HepG2 (cell line): ENCODE data around the gene PLVAP. TPM values are rescaled to one million over a fixed set of nuclear protein-coding genes. Genes with fewer than 3 reads are reported as not detected.

Source experiments
- ATAC-seq: fragments of 200-7000 bp; cut with Tn5 transposase; 3 replicates; pipeline ENCODE4 v1.9.1; 2020; ENCODE audit warnings: mild to moderate bottlenecking, moderate library complexity
- BruUV-seq: library from RNA; stranded (reverse); fragments of 400-500 nt; replicated peaks from 2 replicates; lab custom pipeline; 2021; lab: Mats Ljungman, UMichigan
- CTCF ChIA-PET: fragments of 300-600 bp; formaldehyde crosslinking; extraction: SDS; loops from one replicate; lab custom pipeline; 2021; ENCODE audit warnings: low total read pairs, inconsistent platforms, low intra/inter-chr PET ratio; lab: Yijun Ruan, JAX
- POLR2A ChIA-PET: fragments of 350-600 bp; sonication (Branson Sonifier 250); formaldehyde crosslinking; loops from one replicate; lab custom pipeline; 2020; ENCODE audit warnings: antibody characterized with exemption, inconsistent platforms; lab: Yijun Ruan, JAX
- DNase-seq: peaks from one replicate; pipeline ENCODE4 v3.0.0-alpha.2; 2015; ENCODE audit warnings: low spot score
- FAIRE-seq: peaks from 3 replicates; lab custom pipeline; 2011; peaks lifted over from hg19 to GRCh38; lab: Jason Lieb, UNC
- H2AFZ ChIP-seq: one replicate; pipeline ENCODE4 v1.6.1; 2011; ENCODE audit warnings: low read length, inconsistent platforms
- H3K27ac ChIP-seq: fragments of 300-600 bp; 3 replicates; pipeline ENCODE4 v1.8.0; 2011; ENCODE audit warnings: mixed run types, mild to moderate bottlenecking, mixed read lengths, low read length, inconsistent platforms; ENCODE audit not compliant: insufficient read depth; ENCODE audit errors: extremely low read length
- H3K27me3 ChIP-seq, 2 experiments: fragments of 200-600 bp in 1 of 2; 2 replicates in 1 of 2; 3 replicates in 1 of 2; pipeline versions ENCODE4 v1.6.0 to v1.8.0; 2011; ENCODE audit warnings: low read length in 2 of 2, mild to moderate bottlenecking in 2 of 2, moderate library complexity in 2 of 2, inconsistent platforms in 1 of 2; ENCODE audit not compliant: insufficient read depth in 2 of 2, control insufficient read depth in 1 of 2
- H3K36me3 ChIP-seq, 2 experiments: fragments of 200-600 bp in 1 of 2; replicated peaks in 1 of 2; 2 replicates in 1 of 2; 3 replicates in 1 of 2; pipeline versions ENCODE4 v1.5.1 to v1.8.0; 2011; ENCODE audit warnings: low read length in 2 of 2, inconsistent platforms in 1 of 2; ENCODE audit not compliant: insufficient read depth in 2 of 2, control insufficient read depth in 1 of 2
- H3K4me1 ChIP-seq: 2 replicates; pipeline ENCODE4 v1.5.1; 2012; ENCODE audit warnings: low read length, inconsistent platforms; ENCODE audit not compliant: insufficient read depth
- H3K4me2 ChIP-seq: 2 replicates; pipeline ENCODE4 v1.6.0; 2011; ENCODE audit warnings: low read depth, low read length, inconsistent platforms
- H3K4me3 ChIP-seq, 3 experiments: fragments of 200-600 bp in 1 of 3; sonication (generic), shearing (Covaris generic) in 1 of 3; replicated peaks in 1 of 3; 2 replicates each; pipeline ENCODE4 v1.5.1; 2011 to 2016; ENCODE audit warnings: low read length in 3 of 3, inconsistent platforms in 2 of 3, low read depth in 2 of 3, mild to moderate bottlenecking in 2 of 3, control low read depth in 1 of 3, mixed read lengths in 1 of 3; ENCODE audit not compliant: insufficient read depth in 1 of 3
- H3K79me2 ChIP-seq: one replicate; pipeline ENCODE4 v1.6.1; 2011; ENCODE audit warnings: low read length, inconsistent platforms; ENCODE audit not compliant: insufficient read depth
- H3K9ac ChIP-seq: 2 replicates; pipeline ENCODE4 v1.6.0; 2011; ENCODE audit warnings: mild to moderate bottlenecking, low read depth, low read length, inconsistent platforms; ENCODE audit not compliant: insufficient read depth
- H3K9me3 ChIP-seq: 2 replicates; pipeline ENCODE4 v1.5.1; 2012; ENCODE audit warnings: mild to moderate bottlenecking, low read length
- H4K20me1 ChIP-seq: 2 replicates; pipeline ENCODE4 v1.6.0; 2011; ENCODE audit warnings: inconsistent platforms, mild to moderate bottlenecking, low read length, moderate library complexity; ENCODE audit not compliant: insufficient read depth
- ELF4 ChIP-seq: sonication (generic); formaldehyde crosslinking; IDR thresholded peaks from 2 replicates; pipeline ENCODE4 v1.5.0; 2020; ENCODE audit warnings: missing genetic modification reagents, mild to moderate bottlenecking, moderate library complexity, borderline replicate concordance
- HOXA9 ChIP-seq: sonication (generic); formaldehyde crosslinking; IDR thresholded peaks from 2 replicates; pipeline ENCODE4 v1.8.1; 2022; ENCODE audit warnings: missing genetic modification reagents, mild to moderate bottlenecking, moderate library complexity, borderline replicate concordance
- ISL2 ChIP-seq: sonication (generic); formaldehyde crosslinking; IDR thresholded peaks from 2 replicates; pipeline ENCODE4 v1.5.0; 2020; ENCODE audit warnings: missing genetic modification reagents
- JUND ChIP-seq: sonication (generic); formaldehyde crosslinking; IDR thresholded peaks from 2 replicates; pipeline ENCODE4 v1.8.0; 2022; ENCODE audit warnings: mild to moderate bottlenecking, missing genetic modification reagents
- KMT2A ChIP-seq: sonication (generic); formaldehyde crosslinking; IDR thresholded peaks from 2 replicates; pipeline ENCODE4 v1.4.0; 2020; ENCODE audit warnings: missing genetic modification reagents
- MAX ChIP-seq: IDR thresholded peaks from 2 replicates; pipeline ENCODE4 v1.6.1; 2012; ENCODE audit warnings: inconsistent platforms
- MXD4 ChIP-seq: IDR thresholded peaks from 2 replicates; pipeline ENCODE4 v1.6.1; 2016; ENCODE audit warnings: mild to moderate bottlenecking, missing biosample characterization, missing genetic modification reagents
- MXI1 ChIP-seq: IDR thresholded peaks from 3 replicates; pipeline ENCODE4 v1.6.1; 2012; ENCODE audit warnings: low read depth, low read length, inconsistent platforms, borderline replicate concordance
- NRL ChIP-seq: sonication (generic); formaldehyde crosslinking; IDR thresholded peaks from 2 replicates; pipeline ENCODE4 v1.5.0; 2020; ENCODE audit warnings: missing genetic modification reagents, mild to moderate bottlenecking, moderate library complexity, borderline replicate concordance
- RBFOX2 ChIP-seq: fragments of 200-400 bp; formaldehyde crosslinking; IDR thresholded peaks from 2 replicates; pipeline ENCODE4 v1.6.1; 2017; ENCODE audit warnings: low read depth, mild to moderate bottlenecking, low read length
- SAFB2 ChIP-seq: sonication (generic); formaldehyde crosslinking; IDR thresholded peaks from 2 replicates; pipeline ENCODE4 v1.5.1; 2020; ENCODE audit warnings: missing genetic modification reagents, low read depth, mild to moderate bottlenecking, borderline replicate concordance
- SP2 ChIP-seq: sonication (generic); formaldehyde crosslinking; IDR thresholded peaks from 2 replicates; pipeline ENCODE4 v1.5.1; 2020; ENCODE audit warnings: mild to moderate bottlenecking, missing genetic modification reagents
- SP4 ChIP-seq: sonication (generic); formaldehyde crosslinking; IDR thresholded peaks from 2 replicates; pipeline ENCODE4 v1.8.1; 2023; ENCODE audit warnings: mild to moderate bottlenecking, missing genetic modification reagents
- SP5 ChIP-seq: IDR thresholded peaks from 2 replicates; pipeline ENCODE4 v1.6.1; 2016; ENCODE audit warnings: low read depth, borderline replicate concordance
- SSRP1 ChIP-seq: IDR thresholded peaks from 2 replicates; pipeline ENCODE4 v1.6.1; 2016; ENCODE audit warnings: control low read depth
- TCF7L2 ChIP-seq: IDR thresholded peaks from 2 replicates; pipeline ENCODE4 v1.6.1; 2011; ENCODE audit warnings: mild to moderate bottlenecking, low read depth, low read length, moderate library complexity
- THAP7 ChIP-seq: sonication (generic); formaldehyde crosslinking; IDR thresholded peaks from 2 replicates; pipeline ENCODE4 v1.8.1; 2023; ENCODE audit warnings: mild to moderate bottlenecking, missing genetic modification reagents
- ZFP36L2 ChIP-seq: sonication (generic); formaldehyde crosslinking; IDR thresholded peaks from 2 replicates; pipeline ENCODE4 v1.4.0; 2020; ENCODE audit warnings: missing genetic modification reagents
- ZNF143 ChIP-seq: sonication (generic); formaldehyde crosslinking; IDR thresholded peaks from 2 replicates; pipeline ENCODE4 v1.4.0; 2020; ENCODE audit warnings: missing genetic modification reagents
- ZNF232 ChIP-seq: sonication (generic); formaldehyde crosslinking; IDR thresholded peaks from 2 replicates; pipeline ENCODE4 v1.4.0; 2020; ENCODE audit warnings: missing genetic modification reagents, borderline replicate concordance
- ZNF282 ChIP-seq: fragments of 450-650 bp; IDR thresholded peaks from 2 replicates; pipeline ENCODE4 v1.6.1; 2018; ENCODE audit not compliant: partially characterized antibody
- ZNF292 ChIP-seq: sonication (generic); formaldehyde crosslinking; IDR thresholded peaks from 2 replicates; pipeline ENCODE4 v1.8.1; 2022; ENCODE audit warnings: mild to moderate bottlenecking, low read depth, missing genetic modification reagents, borderline replicate concordance
- ZNF430 ChIP-seq: sonication (generic); formaldehyde crosslinking; IDR thresholded peaks from 2 replicates; pipeline ENCODE4 v1.9.0; 2021; ENCODE audit warnings: mild to moderate bottlenecking, missing genetic modification reagents
- ZNF432 ChIP-seq: sonication (generic); formaldehyde crosslinking; IDR thresholded peaks from 2 replicates; pipeline ENCODE4 v1.5.0; 2020; ENCODE audit warnings: missing genetic modification reagents, mild to moderate bottlenecking, borderline replicate concordance
- ZNF781 ChIP-seq: sonication (generic); formaldehyde crosslinking; IDR thresholded peaks from 2 replicates; pipeline ENCODE4 v1.5.1; 2020; ENCODE audit warnings: borderline replicate concordance, mild to moderate bottlenecking, missing genetic modification reagents; ENCODE audit errors: not compliant biosample characterization
- WGBS: methylation state at CpG from one replicate; pipeline ENCODE4 v1.1.6; 2017; ENCODE audit warnings: low lambda C conversion rate; 5-methylcytosine and 5-hydroxymethylcytosine counted together
- in situ Hi-C: cut with HindIII; loops from 2 replicates; pipeline ENCODE4 v1.10.0; 2017; ENCODE audit warnings: low pct_unique_long_range_greater_than_20kb; ENCODE audit not compliant: extremely low pct_ligation_motif_present
- intact Hi-C: fragments of 100-400 bp; cut with micrococcal nuclease; formaldehyde crosslinking; loops from one replicate; pipeline ENCODE4 v1.10.0; 2022; ENCODE audit not compliant: unreplicated experiment
- polyA plus RNA-seq, 8 experiments: library from polyadenylated mRNA; depleted of rRNA in 3 of 8; stranded (reverse) in 7 of 8; unstranded in 1 of 8; fragments of >200 nt; fragmentation: Illumina TruSeq in 4 of 8; extraction: Trizol in 4 of 8; gene quantifications; 2 replicates each; pipeline versions ENCODE4 v1.2.1 to v1.2.3, GENCODE V29; 2011 to 2016; ENCODE audit warnings: low read depth in 4 of 8, missing spikeins in 1 of 8, mixed read lengths in 1 of 8; ENCODE audit not compliant: insufficient read depth in 1 of 8
- total RNA-seq, 5 experiments: library from RNA; depleted of rRNA; stranded (reverse); fragments of >200 nt; fragmentation: Illumina TruSeq; extraction: Trizol; gene quantifications; 2 replicates each; pipeline ENCODE4 v1.2.3, GENCODE V29; 2016; ENCODE audit warnings: low read depth in 1 of 5

PLVAP gene
- total and polyA plus RNA-seq, 2 of the 13 experiments (the other 11 are each of a cell fraction or from before 2014, with no cell fraction given): 0.26 TPM; not detected in 1

GRCh38 chr19:17305216-17305516, 72.0 kb downstream of the PLVAP start:
- ATAC-seq: no peak
- Histone ChIP-seq H3K4me1 (peaks cover 35% of the 10 kb centered on the region), H3K36me3 (no peaks in the 10 kb centered on the region), H3K27ac (peak overlapping the region; percentile 48), H4K20me1 (0 out of 2 replicates have a peak, but pooled peaks cover under 1% of the 10 kb centered on the region), H2AFZ (no peak overlapping the region), H3K79me2 (peaks cover 9% of the 10 kb centered on the region), H3K4me3 (peak overlapping the region in 1 of 3 experiments; percentile 85; a peak in 3 of 6 replicates), H3K9ac (0 out of 2 replicates have a peak overlapping the region, but pooled peaks have one; percentile 33), H3K27me3 (no peaks in the 10 kb centered on the region; a peak in 1 of 5 replicates), H3K4me2 (peak overlapping the region; percentile 97), H3K9me3 (no peaks in the 10 kb centered on the region)
- POLR2A ChIA-PET: interaction anchor here (0.7 to 1.6 kb wide), 16 partner anchors 12 to 301 kb away, joined by 3 to 13 read pairs (median 4); partner anchors contain the start of genes ANKLE1, BABAM1, BST2 and MVB12A
- FAIRE-seq: no peak
- WGBS: 10% methylated on average over 2 of the region's 7 CpGs
- intact Hi-C loops: loop anchor here (1.0 kb wide), 1 partner anchor 38 kb away; the partner anchor contains the start of gene BABAM1
- CTCF ChIA-PET: no interaction called here
- BruUV-seq: no TSS peak
- in situ Hi-C loops: no loop called here
- no peak for DNase-seq
- TF ChIP-seq ZNF143 (CRISPR knock-in tag) (no peak), TCF7L2 (no peak), THAP7 (CRISPR knock-in tag) (no peak), JUND (CRISPR knock-in tag) (no peak), RBFOX2 (no peak), SSRP1 (CRISPR knock-in tag) (no peak), ELF4 (no peak), ZNF781 (CRISPR knock-in tag) (no peak), HOXA9 (no peak), SP4 (CRISPR knock-in tag) (no peak), NRL (CRISPR knock-in tag) (no peak), ISL2 (CRISPR knock-in tag) (no peak), ZNF292 (CRISPR knock-in tag) (peak; percentile 4; the same call in 1 of the 2 replicates), ZNF232 (CRISPR knock-in tag) (no peak), SP2 (CRISPR knock-in tag) (no peak), MAX (no peak), KMT2A (CRISPR knock-in tag) (no peak), MXI1 (no peak), SP5 (CRISPR knock-in tag) (peak; percentile 89), ZNF282 (no peak), ZFP36L2 (CRISPR knock-in tag) (no peak), MXD4 (CRISPR knock-in tag) (no peak), ZNF430 (peak; percentile 16; the same call in 1 of the 2 replicates), ZNF432 (CRISPR knock-in tag) (no peak), SAFB2 (CRISPR knock-in tag) (no peak)
